ENCODE data around the gene B3GALT4. TPM values are rescaled to one million over a fixed set of nuclear protein-coding genes. Genes with fewer than 3 reads are reported as not detected.

B3GALT4 gene
- total RNA-seq, 2 experiments from 2014 or later, result 1.8 to 2.1 TPM

- H3K27ac Mint-ChIP-seq, result peak overlapping the region; percentile 99
- H3K27me3 Mint-ChIP-seq, result no peaks in the 10 kb centered on the region
- peaks cover 46% of the 10 kb centered on the region for H3K36me3 Mint-ChIP-seq
- H3K4me1 Mint-ChIP-seq, result peaks cover 56% of the 10 kb centered on the region
- H3K9me3 Mint-ChIP-seq, result no peaks in the 10 kb centered on the region
- peak; percentile 73 for DNase-seq
- H3K4me3 Mint-ChIP-seq, result peak overlapping the region; percentile 99
Measured at GRCh38 chr6:33314515-33314942, 37.6 kb downstream of the B3GALT4 start.

GRCh38 chr6:33314943-33315792 is 38.2 kb downstream of the B3GALT4 start:
- Mint-ChIP-seq H3K27me3 (no peaks in the 10 kb centered on the region), H3K4me1 (peaks cover 62% of the 10 kb centered on the region), H3K4me3 (peak overlapping the region; percentile 99), H3K36me3 (peaks cover 45% of the 10 kb centered on the region), H3K27ac (peak overlapping the region; percentile 99), H3K9me3 (no peaks in the 10 kb centered on the region)
- DNase-seq, result no peak

GRCh38 chr6:33315793-33316602 is 39.1 kb downstream of the B3GALT4 start:
- no peak for DNase-seq
- H3K36me3 Mint-ChIP-seq, result peaks cover 48% of the 10 kb centered on the region
- no peaks in the 10 kb centered on the region for H3K9me3 Mint-ChIP-seq
- H3K27ac Mint-ChIP-seq, result peak overlapping the region; percentile 99
- H3K4me3 Mint-ChIP-seq, result peak overlapping the region; percentile 82
- no peaks in the 10 kb centered on the region for H3K27me3 Mint-ChIP-seq
- peaks cover 67% of the 10 kb centered on the region for H3K4me1 Mint-ChIP-seq

- Mint-ChIP-seq H3K27me3 (no peaks in the 10 kb centered on the region), H3K36me3 (peaks cover 49% of the 10 kb centered on the region)
- DNase-seq, result no peak
Measured at GRCh38 chr6:33316603-33317418, 39.9 kb downstream of the B3GALT4 start.

GRCh38 chr6:33317419-33317668 is 40.4 kb downstream of the B3GALT4 start:
- DNase-seq, result no peak
- Mint-ChIP-seq H3K4me1 (peaks cover 67% of the 10 kb centered on the region), H3K9me3 (no peaks in the 10 kb centered on the region), H3K4me3 (peak overlapping the region; percentile 82), H3K27me3 (no peaks in the 10 kb centered on the region), H3K36me3 (peaks cover 49% of the 10 kb centered on the region), H3K27ac (peak overlapping the region; percentile 51)

More at GRCh38 chr6:33316603-33317418, 39.9 kb downstream of the B3GALT4 start:
- Mint-ChIP-seq H3K27ac (peak overlapping the region; percentile 51), H3K4me3 (peak overlapping the region; percentile 82), H3K9me3 (no peaks in the 10 kb centered on the region), H3K4me1 (peaks cover 69% of the 10 kb centered on the region)

GRCh38 chr6:33317669-33318425 is 40.9 kb downstream of the B3GALT4 start, which contains the start of gene ZBTB22:
TSS of gene ZBTB22 (minus strand) at chr6:33317744. CDS start at chr6:33316916, 828 bp downstream.
- Mint-ChIP-seq H3K4me1 (peaks cover 64% of the 10 kb centered on the region), H3K4me3 (peak within 1 kb of the TSS; percentile 96), H3K36me3 (peaks cover 49% of the 10 kb centered on the region), H3K27me3 (peaks cover 3% of the 10 kb centered on the region), H3K9me3 (no peaks in the 10 kb centered on the region), H3K27ac (peak within 1 kb of the TSS; percentile 92)
- DNase-seq, result peak; percentile 94

- Mint-ChIP-seq H3K4me1 (peaks cover 65% of the 10 kb centered on the region), H3K27ac (peak overlapping the region; percentile 92), H3K9me3 (no peaks in the 10 kb centered on the region), H3K4me3 (peak overlapping the region; percentile 96), H3K36me3 (peaks cover 43% of the 10 kb centered on the region), H3K27me3 (peaks cover 4% of the 10 kb centered on the region)
- no peak for DNase-seq
Measured at GRCh38 chr6:33318426-33319073, 41.6 kb downstream of the B3GALT4 start.

GRCh38 chr6:33319939-33320314 is 43.0 kb downstream of the B3GALT4 start:
- H3K9me3 Mint-ChIP-seq, result no peaks in the 10 kb centered on the region
- H3K4me1 Mint-ChIP-seq, result peaks cover 70% of the 10 kb centered on the region
- peak overlapping the region; percentile 34 for H3K27ac Mint-ChIP-seq
- H3K27me3 Mint-ChIP-seq, result peaks cover 4% of the 10 kb centered on the region
- no peak overlapping the region for H3K4me3 Mint-ChIP-seq
- H3K36me3 Mint-ChIP-seq, result peaks cover 36% of the 10 kb centered on the region
- DNase-seq, result no peak

- H3K9me3 Mint-ChIP-seq, result no peaks in the 10 kb centered on the region
- peak overlapping the region; percentile 97 for H3K27ac Mint-ChIP-seq
- no peak for DNase-seq
- peaks cover 4% of the 10 kb centered on the region for H3K27me3 Mint-ChIP-seq
- peaks cover 36% of the 10 kb centered on the region for H3K36me3 Mint-ChIP-seq
- peak overlapping the region; percentile 99 for H3K4me3 Mint-ChIP-seq
- peaks cover 66% of the 10 kb centered on the region for H3K4me1 Mint-ChIP-seq
Measured at GRCh38 chr6:33320315-33321181, 43.6 kb downstream of the B3GALT4 start.

GRCh38 chr6:33321227-33321626 is 44.3 kb downstream of the B3GALT4 start:
- peaks cover 60% of the 10 kb centered on the region for H3K4me1 Mint-ChIP-seq

GRCh38 chr6:33323623-33323948 is 46.7 kb downstream of the B3GALT4 start:
- H3K4me1 Mint-ChIP-seq, result peaks cover 43% of the 10 kb centered on the region
- no peak for DNase-seq
- H3K27me3 Mint-ChIP-seq, result peaks cover 4% of the 10 kb centered on the region

More at GRCh38 chr6:33321227-33321626, 44.3 kb downstream of the B3GALT4 start:
- H3K27me3 Mint-ChIP-seq, result peaks cover 4% of the 10 kb centered on the region
- H3K36me3 Mint-ChIP-seq, result peaks cover 36% of the 10 kb centered on the region
- peak overlapping the region; percentile 99 for H3K4me3 Mint-ChIP-seq
- no peak for DNase-seq
- no peaks in the 10 kb centered on the region for H3K9me3 Mint-ChIP-seq
- peak overlapping the region; percentile 97 for H3K27ac Mint-ChIP-seq

GRCh38 chr6:33324125-33324524 is 47.2 kb downstream of the B3GALT4 start:
- H3K27ac Mint-ChIP-seq, result peak overlapping the region; percentile 97
- peak overlapping the region; percentile 99 for H3K4me3 Mint-ChIP-seq
- H3K4me1 Mint-ChIP-seq, result peaks cover 37% of the 10 kb centered on the region
- H3K36me3 Mint-ChIP-seq, result peaks cover 26% of the 10 kb centered on the region
- H3K27me3 Mint-ChIP-seq, result peaks cover 4% of the 10 kb centered on the region
- no peak for DNase-seq
- no peaks in the 10 kb centered on the region for H3K9me3 Mint-ChIP-seq

More at GRCh38 chr6:33323623-33323948, 46.7 kb downstream of the B3GALT4 start:
- Mint-ChIP-seq H3K36me3 (peaks cover 30% of the 10 kb centered on the region), H3K9me3 (no peaks in the 10 kb centered on the region), H3K27ac (peak overlapping the region; percentile 97), H3K4me3 (peak overlapping the region; percentile 99)
